Panc1 (cell line): ENCODE data around the gene BMP8B. TPM values are rescaled to one million over a fixed set of nuclear protein-coding genes. Genes with fewer than 3 reads are reported as not detected.

Experiments
- ATAC-seq: fragments of 200-7000 bp; cut with Tn5 transposase; 2 replicates; pipeline ENCODE4 v1.9.1; 2020; ENCODE audit warnings: mild to moderate bottlenecking, moderate library complexity
- BruUV-seq: library from RNA; stranded (reverse); fragments of 400-500 nt; replicated peaks from 2 replicates; lab custom pipeline; 2021; lab: Mats Ljungman, UMichigan
- CTCF ChIA-PET: fragments of 300-600 bp; sonication (Branson Sonifier 250); formaldehyde crosslinking; loops from one replicate; lab custom pipeline; 2022; ENCODE audit warnings: antibody characterized with exemption; lab: Charles Lee
- POLR2A ChIA-PET: fragments of 300-600 bp; sonication (Branson Sonifier 250); formaldehyde crosslinking; loops from one replicate; lab custom pipeline; 2022; ENCODE audit warnings: antibody characterized with exemption; lab: Charles Lee
- DNase-seq: peaks from one replicate; pipeline ENCODE4 v3.0.0-alpha.2; 2010; ENCODE audit warnings: low read depth, low spot score
- H3K27ac ChIP-seq: 2 replicates; pipeline ENCODE4 v1.5.1; 2011; ENCODE audit warnings: mild to moderate bottlenecking, low read length, inconsistent platforms
- H3K27me3 ChIP-seq: fragments of 200-500 bp; sonication (Bioruptor generic); 2 replicates; pipeline ENCODE4 v1.6.0; 2014; ENCODE audit warnings: low read length, inconsistent platforms; ENCODE audit not compliant: control insufficient read depth, insufficient read depth
- H3K36me3 ChIP-seq: fragments of 200-500 bp; sonication (Bioruptor generic); 2 replicates; pipeline ENCODE4 v1.5.1; 2014; ENCODE audit warnings: inconsistent platforms, mild to moderate bottlenecking, low read length, moderate library complexity; ENCODE audit not compliant: control insufficient read depth, insufficient read depth
- H3K4me1 ChIP-seq: 2 replicates; pipeline ENCODE4 v1.5.1; 2011; ENCODE audit warnings: inconsistent platforms, mild to moderate bottlenecking, low read length, moderate library complexity; ENCODE audit not compliant: control insufficient read depth, insufficient read depth
- H3K4me3 ChIP-seq, 2 experiments: 2 replicates each; pipeline ENCODE4 v1.5.1; 2011 to 2012; ENCODE audit warnings: low read depth in 2 of 2, low read length in 2 of 2, mild to moderate bottlenecking in 2 of 2, inconsistent platforms in 1 of 2, moderate library complexity in 1 of 2
- H3K9me3 ChIP-seq: fragments of 200-500 bp; sonication (Bioruptor generic); 2 replicates; pipeline ENCODE4 v1.5.1; 2014; ENCODE audit warnings: low read depth, mild to moderate bottlenecking, inconsistent platforms, low read length, moderate library complexity; ENCODE audit not compliant: control insufficient read depth, insufficient read depth
- CTCF ChIP-seq: fragments of 450-650 bp; IDR thresholded peaks from 2 replicates; pipeline ENCODE4 v1.5.1; 2017; ENCODE audit warnings: mild to moderate bottlenecking
- POLR2AphosphoS5 ChIP-seq: IDR thresholded peaks from 2 replicates; pipeline ENCODE4 v1.6.1; 2012; ENCODE audit warnings: mild to moderate bottlenecking, low read depth, low read length, moderate library complexity
- REST ChIP-seq, 2 experiments: IDR thresholded peaks; 2 replicates each; pipeline ENCODE4 v1.6.1; 2011 to 2012; ENCODE audit warnings: low read depth in 2 of 2, control low read depth in 1 of 2, low read length in 1 of 2, mild to moderate bottlenecking in 1 of 2, moderate library complexity in 1 of 2; ENCODE audit not compliant: insufficient read depth in 1 of 2
- SIN3A ChIP-seq: IDR thresholded peaks from 2 replicates; pipeline ENCODE4 v1.6.1; 2012; ENCODE audit warnings: low read depth, mild to moderate bottlenecking, low read length, moderate library complexity, borderline replicate concordance; ENCODE audit not compliant: insufficient read depth
- TCF7L2 ChIP-seq: IDR thresholded peaks from 2 replicates; pipeline ENCODE4 v1.6.1; 2011; ENCODE audit warnings: mild to moderate bottlenecking, low read depth, low read length, inconsistent platforms
- in situ Hi-C: cut with HindIII; loops from 2 replicates; pipeline ENCODE4 v1.10.0; 2016; ENCODE audit warnings: low sequenced_read_pairs, low pct_unique_long_range_greater_than_20kb
- intact Hi-C: fragments of 100-400 bp; cut with micrococcal nuclease; formaldehyde crosslinking; loops from one replicate; pipeline ENCODE4 v1.10.0; 2022; ENCODE audit not compliant: unreplicated experiment
- total RNA-seq: library from RNA; stranded (reverse); gene quantifications from one replicate; pipeline ENCODE4 v1.2.1, GENCODE V29; 2021; ENCODE audit not compliant: unreplicated experiment

BMP8B gene
- total RNA-seq, 1 experiment from 2014 or later, result 3.7 TPM

- no peaks in the 10 kb centered on the region for H3K9me3 ChIP-seq
- no peak for TF ChIP-seq CTCF
- TF ChIP-seq TCF7L2, result no peak
- no peak for TF ChIP-seq POLR2AphosphoS5
- TF ChIP-seq REST (IDR thresholded peaks at IDR 0.05; ENCODE audit: insufficient read depth in 1 of 2, low read depth in 2 of 2, low read length in 1 of 2), result no peak
- no peak for TF ChIP-seq SIN3A
- ChIA-PET POLR2A (no interaction called here), CTCF (no interaction called here)
- H3K36me3 ChIP-seq, result no peaks in the 10 kb centered on the region
- intact Hi-C loops, result no loop called here
- BruUV-seq, result no TSS peak
- no peak overlapping the region for H3K27ac ChIP-seq
- H3K4me1 ChIP-seq, result no peaks in the 10 kb centered on the region
- in situ Hi-C loops, result no loop called here
- DNase-seq (no peak), ATAC-seq (no peak)
- H3K27me3 ChIP-seq, result no peaks in the 10 kb centered on the region
- H3K4me3 ChIP-seq, result no peak overlapping the region
These were observed 3.2 kb upstream of the BMP8B start for GRCh38 chr1:39791838-39792237.

GRCh38 chr1:39789571-39790110, 976 bp upstream of the BMP8B start:
- in situ Hi-C loops (no loop called here), intact Hi-C loops (no loop called here)
- no peaks in the 10 kb centered on the region for H3K9me3 ChIP-seq

More at GRCh38 chr1:39789571-39790110, 976 bp upstream of the BMP8B start:
- Histone ChIP-seq H3K4me3 (peak overlapping the region; percentile 54 to 55), H3K4me1 (no peaks in the 10 kb centered on the region), H3K27ac (peak overlapping the region; percentile 29; the same call in 1 of the 2 replicates), H3K36me3 (no peaks in the 10 kb centered on the region), H3K27me3 (no peaks in the 10 kb centered on the region)
- ChIA-PET CTCF (no interaction called here), POLR2A (no interaction called here)
- ATAC-seq (no peak), DNase-seq (no peak)
- no TSS peak for BruUV-seq
- TF ChIP-seq POLR2AphosphoS5, result no peak
- no peak for TF ChIP-seq SIN3A
- no peak for TF ChIP-seq TCF7L2
- no peak for TF ChIP-seq CTCF
- no peak for TF ChIP-seq REST (IDR thresholded peaks at IDR 0.05; ENCODE audit: insufficient read depth in 1 of 2, low read depth in 2 of 2, low read length in 1 of 2)
